GM12801 (cell line): Measurements from ENCODE around the gene TTYH1.

ENCODE experiments used
- TF ChIP-seq, protein P1 (sequence below): IDR thresholded peaks from one replicate; pipeline ENCODE4 v1.5.1; 2011; ENCODE audit warnings: control low read depth; ENCODE audit not compliant: insufficient read length; ENCODE audit errors: extremely low read depth

Gene TTYH1

DNA sequence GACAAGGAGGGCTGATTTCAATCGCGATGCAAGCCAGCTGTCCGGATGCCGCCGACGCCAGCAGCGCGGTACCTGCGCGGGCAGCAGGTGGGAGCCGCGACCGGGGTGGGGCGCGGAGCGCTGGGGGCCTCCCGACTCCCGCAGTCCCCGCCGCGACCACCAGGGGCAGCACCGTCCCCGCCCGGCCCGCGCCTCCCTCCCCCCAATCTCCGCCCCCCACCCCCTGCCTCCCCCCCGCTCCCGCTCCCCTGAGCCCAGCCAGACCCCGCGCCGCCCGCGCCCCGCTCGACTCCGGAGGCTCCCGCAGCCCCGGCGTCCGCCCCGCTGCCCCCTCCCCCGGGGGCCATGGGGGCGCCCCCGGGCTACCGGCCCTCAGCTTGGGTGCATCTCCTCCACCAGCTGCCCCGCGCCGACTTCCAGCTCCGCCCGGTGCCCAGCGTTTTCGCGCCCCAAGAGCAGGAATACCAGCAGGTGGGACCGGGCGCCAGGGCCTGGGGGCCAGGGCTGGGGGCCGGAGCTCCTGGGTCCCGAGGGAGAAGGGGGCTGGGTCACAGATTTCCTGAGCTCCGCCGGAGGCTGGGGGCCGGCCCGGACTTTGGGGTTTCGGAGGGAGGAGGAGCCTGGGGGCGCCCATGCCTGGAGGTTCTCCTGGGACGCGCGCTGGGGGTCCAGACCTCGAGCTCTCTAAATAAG lies at the start of gene TTYH1:
TSS of gene TTYH1 (plus strand) at position 257 of the 693 bp plus-strand sequence. CDS start at position 346, 89 bp downstream.
- TF ChIP-seq, protein P1, sequence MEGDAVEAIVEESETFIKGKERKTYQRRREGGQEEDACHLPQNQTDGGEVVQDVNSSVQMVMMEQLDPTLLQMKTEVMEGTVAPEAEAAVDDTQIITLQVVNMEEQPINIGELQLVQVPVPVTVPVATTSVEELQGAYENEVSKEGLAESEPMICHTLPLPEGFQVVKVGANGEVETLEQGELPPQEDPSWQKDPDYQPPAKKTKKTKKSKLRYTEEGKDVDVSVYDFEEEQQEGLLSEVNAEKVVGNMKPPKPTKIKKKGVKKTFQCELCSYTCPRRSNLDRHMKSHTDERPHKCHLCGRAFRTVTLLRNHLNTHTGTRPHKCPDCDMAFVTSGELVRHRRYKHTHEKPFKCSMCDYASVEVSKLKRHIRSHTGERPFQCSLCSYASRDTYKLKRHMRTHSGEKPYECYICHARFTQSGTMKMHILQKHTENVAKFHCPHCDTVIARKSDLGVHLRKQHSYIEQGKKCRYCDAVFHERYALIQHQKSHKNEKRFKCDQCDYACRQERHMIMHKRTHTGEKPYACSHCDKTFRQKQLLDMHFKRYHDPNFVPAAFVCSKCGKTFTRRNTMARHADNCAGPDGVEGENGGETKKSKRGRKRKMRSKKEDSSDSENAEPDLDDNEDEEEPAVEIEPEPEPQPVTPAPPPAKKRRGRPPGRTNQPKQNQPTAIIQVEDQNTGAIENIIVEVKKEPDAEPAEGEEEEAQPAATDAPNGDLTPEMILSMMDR, result no peak

DNA sequence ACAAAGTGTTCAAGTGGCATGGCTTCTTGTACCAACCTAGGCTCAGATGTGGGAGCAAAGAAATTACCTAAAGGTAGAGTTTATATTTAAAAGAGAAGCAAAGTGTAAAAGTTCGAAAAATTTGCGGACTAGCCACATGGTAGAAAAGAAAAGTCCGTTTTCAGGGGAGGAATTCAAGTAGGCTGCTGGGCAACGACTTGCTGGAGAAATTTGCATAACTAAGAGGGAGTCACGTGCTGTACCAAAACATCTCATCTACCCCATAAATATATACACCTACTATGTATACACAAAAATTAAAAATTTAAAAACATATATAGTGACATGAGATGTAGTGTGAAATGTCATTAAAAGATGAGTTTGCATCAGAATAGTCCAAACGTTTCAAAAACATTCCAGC lies 48.5 kb upstream of the TTYH1 start:
- TF ChIP-seq, protein P1, result no peak

DNA sequence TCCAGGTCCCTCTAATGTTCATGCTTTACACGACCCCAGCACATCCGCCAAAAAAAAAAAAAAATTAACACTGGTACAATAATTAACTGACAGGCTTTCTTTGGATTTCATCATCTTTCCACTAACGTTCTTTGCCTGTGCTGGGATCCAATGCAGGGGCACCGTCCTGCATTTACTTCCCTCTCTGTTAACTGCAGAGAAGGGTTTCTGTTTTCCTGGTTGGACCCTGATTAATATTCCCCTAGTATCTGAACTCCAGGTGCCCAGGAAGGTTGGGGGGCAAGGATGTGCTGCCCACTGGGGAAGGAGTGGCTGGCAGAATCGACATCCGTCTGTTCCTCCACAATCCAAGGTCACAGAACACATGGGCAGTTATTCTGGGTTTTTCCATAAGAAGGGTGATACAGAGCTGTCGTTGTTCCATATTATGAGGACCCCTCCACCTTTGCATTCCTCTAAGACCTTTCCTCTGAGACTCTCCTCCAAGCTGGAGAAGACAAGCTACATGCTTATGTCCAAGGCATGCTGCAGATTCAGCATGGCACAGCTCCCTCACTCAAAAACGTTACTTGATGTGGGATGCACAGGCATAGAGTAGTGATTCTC lies 46.1 kb upstream of the TTYH1 start:
- TF ChIP-seq, protein P1, result no peak

DNA sequence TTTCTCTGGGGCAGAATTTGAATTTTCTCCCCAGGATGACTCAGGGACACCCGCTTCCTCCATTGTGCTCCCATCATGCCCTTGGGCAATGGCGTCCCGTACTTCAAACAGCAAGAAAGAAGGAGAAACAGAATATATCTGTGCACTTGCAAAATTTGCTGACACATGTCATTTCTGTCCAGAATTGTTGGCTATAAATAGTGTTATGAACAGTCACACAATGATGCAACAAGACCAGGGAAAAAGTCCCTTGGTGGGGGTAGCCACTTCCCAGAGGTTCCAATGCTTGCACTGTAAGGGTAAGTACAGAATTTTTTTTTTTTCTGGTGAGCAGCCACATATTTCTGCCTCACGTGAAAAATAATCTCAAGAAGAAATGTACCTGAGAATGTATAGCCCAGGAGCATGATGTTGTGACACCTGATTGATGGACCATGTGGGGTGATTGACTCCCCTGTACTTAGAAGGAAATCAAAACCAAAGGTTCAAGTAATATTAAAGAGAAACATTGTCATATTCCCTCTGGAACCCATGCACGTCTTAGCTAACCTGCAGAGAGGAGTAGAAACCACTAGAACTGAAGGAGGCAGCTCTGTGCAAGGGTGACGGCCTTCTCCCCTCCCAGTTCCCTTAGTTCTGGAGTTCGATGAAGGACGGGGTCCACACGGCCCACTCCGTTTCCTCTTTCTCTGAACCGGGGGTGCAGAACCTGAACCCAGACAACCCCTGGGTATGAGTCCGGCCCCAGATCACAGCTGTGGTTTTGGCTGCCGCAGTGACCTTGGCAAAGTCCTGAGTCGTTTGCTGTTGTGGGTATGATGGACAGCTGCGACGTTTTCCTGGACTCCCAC lies 41.3 kb upstream of the TTYH1 start:
- TF ChIP-seq, protein P1, result no peak

DNA sequence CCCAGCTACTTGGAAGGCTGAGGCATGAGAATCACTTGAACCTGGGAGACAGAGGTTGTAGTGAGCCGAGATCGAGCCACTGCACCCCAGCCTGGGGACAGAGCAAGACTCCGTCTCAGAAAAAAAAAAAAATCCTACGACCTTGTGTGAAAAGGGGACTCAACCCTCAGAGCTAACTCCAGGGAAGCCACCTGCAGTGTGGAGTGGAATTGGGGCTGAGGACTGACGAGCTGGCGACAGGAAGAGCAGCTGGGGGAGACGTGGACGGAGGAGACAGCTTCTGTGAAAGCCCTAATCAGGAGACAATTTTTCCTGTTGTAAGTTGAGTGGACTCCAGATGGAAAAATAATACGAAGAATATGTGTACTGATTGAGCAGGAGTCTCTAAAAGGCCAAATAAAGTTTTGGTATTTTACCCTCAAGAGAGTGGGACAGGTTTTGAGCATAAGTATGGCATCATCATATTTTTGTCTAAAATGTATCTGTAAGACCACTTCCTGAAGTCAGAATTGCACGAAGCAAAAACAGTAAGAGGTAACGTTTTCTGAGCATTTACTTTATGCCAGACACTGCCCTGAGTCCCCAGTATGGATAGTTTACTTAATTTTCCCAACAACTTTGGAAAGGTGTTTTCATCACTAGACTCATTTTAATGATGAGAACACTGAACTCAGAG lies 38.5 kb upstream of the TTYH1 start:
- TF ChIP-seq, protein P1, result no peak

DNA sequence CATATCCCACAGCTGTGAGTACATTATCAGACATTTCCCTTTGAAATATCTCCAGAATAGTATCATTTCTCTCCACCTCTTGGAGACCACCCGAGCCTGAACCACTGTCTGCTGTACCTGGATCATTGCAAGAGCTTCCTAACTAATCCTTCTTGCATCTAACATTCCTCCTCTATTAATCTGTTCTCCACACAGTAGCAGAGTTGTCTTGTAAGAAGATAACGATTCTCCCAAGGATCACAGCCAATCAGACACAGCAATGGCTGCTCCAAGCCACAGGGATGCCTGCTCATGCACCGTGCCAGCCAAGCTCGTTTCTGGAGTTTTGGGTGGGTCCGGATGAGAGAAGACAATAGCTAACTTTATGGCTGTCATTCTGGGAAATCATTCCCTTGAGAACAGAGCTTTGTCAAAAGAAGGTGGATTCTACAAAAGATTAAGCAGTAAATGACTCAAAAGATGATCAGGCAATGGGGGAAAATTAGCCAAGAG lies 36.0 kb upstream of the TTYH1 start:
- TF ChIP-seq, protein P1, result no peak
